H9 (cell line): ENCODE data around the gene GLB1L. TPM values are rescaled to one million over a fixed set of nuclear protein-coding genes. Genes with fewer than 3 reads are reported as not detected.
A peak's percentile ranks its signal among the peaks of the same experiment; 100 is the strongest.

ENCODE experiments used
- DNase-seq: peaks from one replicate; pipeline ENCODE4 v3.0.0-alpha.2; 2017
- H2AFZ ChIP-seq: one replicate; pipeline ENCODE4 v1.6.1; 2013; ENCODE audit warnings: mild to moderate bottlenecking, low read length, control low read depth, moderate library complexity
- H2AK5ac ChIP-seq: 2 replicates; pipeline ENCODE4 v1.6.1; 2013; ENCODE audit warnings: low read length, control low read depth, mixed read lengths; ENCODE audit not compliant: insufficient read length
- H2BK120ac ChIP-seq: one replicate; pipeline ENCODE4 v1.6.1; 2013; ENCODE audit warnings: low read depth, mild to moderate bottlenecking, low read length, control low read depth, inconsistent platforms; ENCODE audit not compliant: poor library complexity, severe bottlenecking
- H2BK12ac ChIP-seq: 2 replicates; pipeline ENCODE4 v1.6.1; 2013; ENCODE audit warnings: low read length, control low read depth, mixed read lengths, low read depth; ENCODE audit not compliant: insufficient read length
- H2BK15ac ChIP-seq: 2 replicates; pipeline ENCODE4 v1.6.1; 2013; ENCODE audit warnings: low read depth, low read length, control low read depth
- H2BK20ac ChIP-seq: one replicate; pipeline ENCODE4 v1.6.1; 2013; ENCODE audit warnings: low read depth, mild to moderate bottlenecking, low read length, control low read depth, inconsistent platforms; ENCODE audit not compliant: poor library complexity, severe bottlenecking
- H2BK5ac ChIP-seq: 2 replicates; pipeline ENCODE4 v1.6.1; 2013; ENCODE audit warnings: low read length, control low read depth, mixed read lengths; ENCODE audit not compliant: insufficient read length
- H3K14ac ChIP-seq: 2 replicates; pipeline ENCODE4 v1.6.1; 2013; ENCODE audit warnings: low read length, control low read depth; ENCODE audit not compliant: insufficient read depth
- H3K18ac ChIP-seq: 2 replicates; pipeline ENCODE4 v1.6.1; 2013; ENCODE audit warnings: low read depth, mild to moderate bottlenecking, mixed read lengths, low read length, control low read depth; ENCODE audit not compliant: insufficient read length
- H3K23ac ChIP-seq: 2 replicates; pipeline ENCODE4 v1.6.1; 2013; ENCODE audit warnings: low read length, control low read depth, mixed read lengths, low read depth; ENCODE audit not compliant: insufficient read length
- H3K23me2 ChIP-seq: 2 replicates; pipeline ENCODE4 v1.6.1; 2013; ENCODE audit warnings: low read depth, mild to moderate bottlenecking, mixed read lengths, low read length, control low read depth; ENCODE audit not compliant: insufficient read length, poor library complexity, severe bottlenecking
- H3K27ac ChIP-seq: 2 replicates; pipeline ENCODE4 v1.5.1; 2013; ENCODE audit warnings: low read length, control low read depth, mixed read lengths, low read depth; ENCODE audit not compliant: insufficient read length
- H3K27me3 ChIP-seq: 2 replicates; pipeline ENCODE4 v1.6.1; 2013; ENCODE audit warnings: low read length, control low read depth, inconsistent platforms; ENCODE audit not compliant: insufficient read depth
- H3K4ac ChIP-seq: 2 replicates; pipeline ENCODE4 v1.6.1; 2013; ENCODE audit warnings: low read depth, mild to moderate bottlenecking, control low read depth, inconsistent platforms, low read length, moderate library complexity
- H3K4me1 ChIP-seq: 2 replicates; pipeline ENCODE4 v1.6.1; 2013; ENCODE audit warnings: low read length, control low read depth, inconsistent platforms; ENCODE audit not compliant: insufficient read depth
- H3K4me2 ChIP-seq: 2 replicates; pipeline ENCODE4 v1.6.1; 2013; ENCODE audit warnings: low read length, control low read depth, mixed read lengths; ENCODE audit not compliant: insufficient read length, insufficient read depth
- H3K56ac ChIP-seq: 2 replicates; pipeline ENCODE4 v1.6.1; 2013; ENCODE audit warnings: low read depth, mild to moderate bottlenecking, mixed read lengths, low read length, control low read depth; ENCODE audit not compliant: insufficient read length
- H3K79me1 ChIP-seq: 2 replicates; pipeline ENCODE4 v1.6.1; 2013; ENCODE audit warnings: low read depth, mild to moderate bottlenecking, moderate library complexity, low read length, control low read depth, inconsistent platforms; ENCODE audit not compliant: insufficient read depth, poor library complexity, severe bottlenecking
- H3K79me2 ChIP-seq: 2 replicates; pipeline ENCODE4 v1.6.1; 2013; ENCODE audit warnings: low read length, control low read depth, inconsistent platforms; ENCODE audit not compliant: insufficient read depth
- H3K9ac ChIP-seq: 2 replicates; pipeline ENCODE4 v1.6.1; 2013; ENCODE audit warnings: low read length, control low read depth, mixed read lengths; ENCODE audit not compliant: insufficient read length; ENCODE audit errors: extremely low read depth
- H3K9me3 ChIP-seq: one replicate; pipeline ENCODE4 v1.6.1; 2013; ENCODE audit warnings: low read depth, low read length, inconsistent platforms; ENCODE audit not compliant: control insufficient read depth
- H3T11ph ChIP-seq: one replicate; pipeline ENCODE4 v1.6.1; 2013; ENCODE audit warnings: mild to moderate bottlenecking, low read length, control low read depth, inconsistent platforms
- H4K20me1 ChIP-seq: one replicate; pipeline ENCODE4 v1.6.1; 2013; ENCODE audit not compliant: control insufficient read depth, insufficient read length, insufficient read depth
- H4K5ac ChIP-seq: 2 replicates; pipeline ENCODE4 v1.6.1; 2013; ENCODE audit warnings: low read depth, mild to moderate bottlenecking, mixed read lengths, low read length, control low read depth; ENCODE audit not compliant: insufficient read length
- H4K8ac ChIP-seq: replicated peaks from 2 replicates; pipeline ENCODE4 v1.6.1; 2013; ENCODE audit warnings: low read length, control low read depth, mixed read lengths, low read depth; ENCODE audit not compliant: insufficient read length
- H4K91ac ChIP-seq: 2 replicates; pipeline ENCODE4 v1.6.1; 2013; ENCODE audit warnings: low read depth, mild to moderate bottlenecking, moderate library complexity, mixed read lengths, low read length, control low read depth; ENCODE audit not compliant: insufficient read length
- H3K27ac Mint-ChIP-seq, 3 experiments: 2 replicates in 2 of 3; 3 replicates in 1 of 3; pipeline ENCODE4 v1.8.0; 2020 to 2021; ENCODE audit warnings: mixed read lengths in 3 of 3, mild to moderate bottlenecking in 1 of 3, moderate library complexity in 1 of 3
- H3K27me3 Mint-ChIP-seq: 2 replicates; pipeline ENCODE4 v1.8.0; 2021; ENCODE audit warnings: low read depth, mild to moderate bottlenecking, moderate library complexity, mixed read lengths
- H3K36me3 Mint-ChIP-seq, 3 experiments: 2 replicates in 2 of 3; 3 replicates in 1 of 3; pipeline ENCODE4 v1.8.0; 2020 to 2021; ENCODE audit warnings: low read depth in 3 of 3, mixed read lengths in 3 of 3; ENCODE audit not compliant: insufficient read depth in 1 of 3
- H3K4me1 Mint-ChIP-seq, 2 experiments: 2 replicates each; pipeline ENCODE4 v1.8.0; 2020; ENCODE audit warnings: mixed read lengths in 2 of 2
- H3K4me3 Mint-ChIP-seq, 2 experiments: 2 replicates in 1 of 2; 3 replicates in 1 of 2; pipeline ENCODE4 v1.8.0; 2020 to 2021; ENCODE audit warnings: mild to moderate bottlenecking in 2 of 2, mixed read lengths in 2 of 2, moderate library complexity in 1 of 2
- H3K9me3 Mint-ChIP-seq, 2 experiments: 2 replicates in 1 of 2; 3 replicates in 1 of 2; pipeline ENCODE4 v1.8.0; 2020; ENCODE audit warnings: mild to moderate bottlenecking in 2 of 2, mixed read lengths in 2 of 2, moderate library complexity in 1 of 2
- CTCF ChIP-seq: fragments of 200-600 bp; sonication (generic); conservative IDR thresholded peaks from 3 replicates; pipeline ENCODE4 v1.8.0; 2021; ENCODE audit warnings: antibody characterized with exemption, mild to moderate bottlenecking
- WGBS: extraction: QIAGEN DNeasy Blood & Tissue Kit; methylation state at CpG from one replicate; pipeline ENCODE4 v1.1.7; 2013; ENCODE audit warnings: missing lambda C conversion rate, low lambda C conversion rate, mixed read lengths; ENCODE audit not compliant: insufficient read length; ENCODE audit errors: extremely low coverage; 5-methylcytosine and 5-hydroxymethylcytosine counted together
- total RNA-seq: library from RNA; stranded (reverse); gene quantifications from 2 replicates; pipeline ENCODE4 v1.2.1, GENCODE V29; 2021

GLB1L gene
- total RNA-seq, 1 experiment from 2014 or later: 6.5 TPM

GRCh38 chr2:219291394-219291793, 46.1 kb upstream of the GLB1L start:
- no peak overlapping the region for H3K23ac ChIP-seq
- no peak overlapping the region for H2BK120ac ChIP-seq
- H3T11ph ChIP-seq: no peak overlapping the region
- H3K14ac ChIP-seq: no peak overlapping the region
- no CpG with 5 or more reads among the region's 7 CpGs for WGBS
- no peak for DNase-seq
- Mint-ChIP-seq H3K27me3 (peaks cover 40% of the 10 kb centered on the region), H3K4me3 (no peak overlapping the region), H3K4me1 (peaks cover 13 to 15% of the 10 kb centered on the region in 2 experiments), H3K36me3 (peaks cover 0 to 4% (median 2%) of the 10 kb centered on the region in 3 experiments; a peak in 2 of 7 replicates), H3K9me3 (peaks cover 2 to 7% of the 10 kb centered on the region in 2 experiments; a peak in 3 of 5 replicates), H3K27ac (peak overlapping the region in 1 of 3 experiments; percentile 65; a peak in 1 of 7 replicates)
- no peak overlapping the region for H3K56ac ChIP-seq
- no peaks in the 10 kb centered on the region for H3K79me2 ChIP-seq
- no peak overlapping the region for H2BK5ac ChIP-seq
- TF ChIP-seq CTCF: no peak
- H3K9ac ChIP-seq: no peak overlapping the region
- peaks cover 6% of the 10 kb centered on the region for H3K23me2 ChIP-seq
- H3K18ac ChIP-seq: no peak overlapping the region
- H3K79me1 ChIP-seq: no peaks in the 10 kb centered on the region
- no peak overlapping the region for H3K27ac ChIP-seq
- H2AFZ ChIP-seq: no peak overlapping the region
- H4K20me1 ChIP-seq: no peaks in the 10 kb centered on the region
- no peak overlapping the region for H2BK15ac ChIP-seq
- H3K27me3 ChIP-seq: no peaks in the 10 kb centered on the region; the same call in 1 of the 2 replicates
- H3K9me3 ChIP-seq: no peaks in the 10 kb centered on the region
- H3K4ac ChIP-seq: no peak overlapping the region
- H4K91ac ChIP-seq: no peak overlapping the region
- H3K4me1 ChIP-seq: no peaks in the 10 kb centered on the region; the same call in 1 of the 2 replicates
- H3K4me2 ChIP-seq: no peak overlapping the region
- H4K5ac ChIP-seq: no peak overlapping the region
- H2AK5ac ChIP-seq: no peak overlapping the region
- H2BK12ac ChIP-seq: no peak overlapping the region
- no peak overlapping the region for H2BK20ac ChIP-seq
- H4K8ac ChIP-seq: no peak overlapping the region
